Lower lobe of right lung (tissue), 2 donors: ENCODE measurements around the gene AQP5. TPM values are rescaled to one million over a fixed set of nuclear protein-coding genes. Genes with fewer than 3 reads are reported as not detected.
A peak's percentile ranks its signal among the peaks of the same experiment; 100 is the strongest.

Source experiments
- ATAC-seq, 2 donors: fragments of 200-7000 bp; cut with Tn5 transposase; one replicate each; pipeline ENCODE4 v1.9.1; 2020 to 2022; ENCODE audit warnings: mild to moderate bottlenecking in 2 of 2, moderate library complexity in 2 of 2
- DNase-seq: peaks from one replicate; pipeline ENCODE4 v3.0.0-alpha.2; 2020
- H3K27ac ChIP-seq: fragments of 200-600 bp; one replicate; pipeline ENCODE4 v1.8.0; 2022
- H3K27me3 ChIP-seq: fragments of 200-600 bp; one replicate; pipeline ENCODE4 v1.8.0; 2022; ENCODE audit warnings: low read depth
- H3K36me3 ChIP-seq: fragments of 200-600 bp; one replicate; pipeline ENCODE4 v1.8.0; 2022; ENCODE audit warnings: mild to moderate bottlenecking
- H3K4me1 ChIP-seq: fragments of 200-600 bp; one replicate; pipeline ENCODE4 v1.8.0; 2022
- H3K4me3 ChIP-seq: fragments of 200-600 bp; one replicate; pipeline ENCODE4 v1.8.0; 2022; ENCODE audit warnings: mild to moderate bottlenecking
- H3K9me3 ChIP-seq: fragments of 200-600 bp; one replicate; pipeline ENCODE4 v1.8.0; 2022
- CTCF ChIP-seq: fragments of 200-600 bp; IDR thresholded peaks from one replicate; pipeline ENCODE4 v1.8.0; 2022; ENCODE audit warnings: antibody characterized with exemption, mild to moderate bottlenecking
- intact Hi-C: fragments of 100-400 bp; cut with DNase I; formaldehyde crosslinking; loops from one replicate; pipeline ENCODE4 v1.11.0; 2022
- total RNA-seq: library from RNA; stranded (reverse); fragmentation: NEBNext Ultra II Directional; extraction: Animal tissue kit (Norgen Biotek cat#: 25700); gene quantifications from one replicate; pipeline ENCODE4 v1.2.1, GENCODE V29; 2021
- donor health status: DM: no; HTN: yes; CAD: no; lungs with severe emphysema.

AQP5 gene
- total RNA-seq, 1 donor from 2014 or later: 6.4 TPM

- ATAC-seq (no peak), DNase-seq (no peak)
- intact Hi-C loops: no loop called here
Observed at GRCh38 chr12:49971141-49971540, 9.5 kb downstream of the AQP5 start.

GRCh38 chr12:49972129-49972528 lies 10.5 kb downstream of the AQP5 start:
- Histone ChIP-seq H3K27me3 (peaks cover 5% of the 10 kb centered on the region), H3K4me1 (peaks cover 23% of the 10 kb centered on the region), H3K27ac (no peak overlapping the region), H3K4me3 (no peak overlapping the region), H3K9me3 (no peaks in the 10 kb centered on the region), H3K36me3 (no peaks in the 10 kb centered on the region)
- intact Hi-C loops: no loop called here
- no peak for TF ChIP-seq CTCF
- ATAC-seq (no peak), DNase-seq (no peak)

More at GRCh38 chr12:49971141-49971540, 9.5 kb downstream of the AQP5 start:
- Histone ChIP-seq H3K27me3 (peaks cover 5% of the 10 kb centered on the region), H3K9me3 (no peaks in the 10 kb centered on the region), H3K4me1 (peaks cover 31% of the 10 kb centered on the region), H3K36me3 (no peaks in the 10 kb centered on the region), H3K27ac (no peak overlapping the region), H3K4me3 (no peak overlapping the region)
- TF ChIP-seq CTCF: no peak

GRCh38 chr12:49972641-49973360 lies 11.1 kb downstream of the AQP5 start, which contains the start of gene AQP6:
Gene AQP6 (plus strand): TSS chr12:49972947. CDS start chr12:49973174, 227 bp downstream.
- Histone ChIP-seq H3K36me3 (no peaks in the 10 kb centered on the region), H3K27me3 (peaks cover 5% of the 10 kb centered on the region), H3K27ac (no peak within 1 kb of the TSS), H3K4me3 (no peak within 1 kb of the TSS), H3K9me3 (no peaks in the 10 kb centered on the region), H3K4me1 (peaks cover 16% of the 10 kb centered on the region)
- no peak for DNase-seq
- intact Hi-C loops: no loop called here
- ATAC-seq: no peak
- no peak for TF ChIP-seq CTCF

- Histone ChIP-seq H3K4me1 (peaks cover 14% of the 10 kb centered on the region), H3K9me3 (no peaks in the 10 kb centered on the region), H3K36me3 (no peaks in the 10 kb centered on the region), H3K27ac (no peak overlapping the region), H3K27me3 (peaks cover 5% of the 10 kb centered on the region), H3K4me3 (no peak overlapping the region)
- TF ChIP-seq CTCF: no peak
- ATAC-seq: no peak
- intact Hi-C loops: no loop called here
- no peak for DNase-seq
Observed at GRCh38 chr12:49973361-49973830, 11.7 kb downstream of the AQP5 start.

GRCh38 chr12:49974231-49974675 lies 12.6 kb downstream of the AQP5 start:
- Histone ChIP-seq H3K36me3 (no peaks in the 10 kb centered on the region), H3K9me3 (no peaks in the 10 kb centered on the region), H3K27me3 (no peaks in the 10 kb centered on the region), H3K27ac (no peak overlapping the region), H3K4me3 (no peak overlapping the region), H3K4me1 (peaks cover 14% of the 10 kb centered on the region)
- intact Hi-C loops: no loop called here
- TF ChIP-seq CTCF: peak; percentile 52
- DNase-seq: peak; percentile 76
- ATAC-seq: peak; percentile 85 to 89
